ENCODE data around the gene NECTIN3.

NECTIN3 gene

DNA sequence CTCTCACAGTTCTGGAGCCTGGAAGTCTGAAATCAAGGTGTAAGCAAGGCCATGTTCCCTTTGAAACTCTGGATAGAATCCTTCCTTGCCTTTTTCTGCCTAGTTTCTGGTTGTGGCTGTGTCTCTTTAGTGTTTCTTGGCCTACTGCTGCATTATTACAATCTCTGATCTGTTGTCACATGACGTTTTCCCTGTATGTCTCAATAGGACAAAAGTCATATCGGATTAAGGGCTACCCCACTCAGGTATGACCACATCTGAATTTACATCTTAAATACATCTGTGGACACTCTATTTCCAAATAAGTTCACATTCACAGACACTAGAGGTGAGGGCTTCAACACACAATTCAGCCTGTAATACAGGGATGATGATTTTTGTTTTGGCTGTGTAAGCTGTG, 13.3 kb downstream of the NECTIN3 start:
- DNase-seq (ENCODE audit: low spot score), result no peak

DNA sequence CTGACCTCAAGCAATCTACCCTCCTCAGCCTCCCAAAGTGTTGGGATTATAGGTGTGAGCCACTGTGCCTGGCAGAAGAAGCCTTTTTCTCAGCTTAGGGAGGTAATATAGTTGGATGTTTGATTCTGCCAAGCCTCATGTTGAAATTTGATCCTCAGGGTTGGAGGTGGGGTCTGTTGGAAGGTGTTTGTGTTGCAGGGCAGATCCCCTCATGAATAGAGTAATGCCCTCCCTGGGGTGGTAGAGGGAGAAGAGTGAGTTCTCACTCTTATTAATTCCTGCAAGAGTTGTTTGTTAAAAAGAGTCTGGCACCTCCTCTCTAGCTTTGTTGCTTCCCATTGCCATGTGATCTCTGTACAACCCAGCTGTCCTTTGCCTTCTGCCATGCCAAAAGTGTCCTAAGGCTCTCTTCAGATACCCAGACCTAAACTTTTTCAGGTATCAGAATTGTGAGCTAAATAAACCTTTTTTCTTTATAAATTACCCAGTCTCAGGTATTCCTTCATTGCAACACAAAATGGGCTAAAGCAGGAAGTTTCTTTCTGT, 16.4 kb downstream of the NECTIN3 start:
- no peak for DNase-seq (ENCODE audit: low spot score)

DNA sequence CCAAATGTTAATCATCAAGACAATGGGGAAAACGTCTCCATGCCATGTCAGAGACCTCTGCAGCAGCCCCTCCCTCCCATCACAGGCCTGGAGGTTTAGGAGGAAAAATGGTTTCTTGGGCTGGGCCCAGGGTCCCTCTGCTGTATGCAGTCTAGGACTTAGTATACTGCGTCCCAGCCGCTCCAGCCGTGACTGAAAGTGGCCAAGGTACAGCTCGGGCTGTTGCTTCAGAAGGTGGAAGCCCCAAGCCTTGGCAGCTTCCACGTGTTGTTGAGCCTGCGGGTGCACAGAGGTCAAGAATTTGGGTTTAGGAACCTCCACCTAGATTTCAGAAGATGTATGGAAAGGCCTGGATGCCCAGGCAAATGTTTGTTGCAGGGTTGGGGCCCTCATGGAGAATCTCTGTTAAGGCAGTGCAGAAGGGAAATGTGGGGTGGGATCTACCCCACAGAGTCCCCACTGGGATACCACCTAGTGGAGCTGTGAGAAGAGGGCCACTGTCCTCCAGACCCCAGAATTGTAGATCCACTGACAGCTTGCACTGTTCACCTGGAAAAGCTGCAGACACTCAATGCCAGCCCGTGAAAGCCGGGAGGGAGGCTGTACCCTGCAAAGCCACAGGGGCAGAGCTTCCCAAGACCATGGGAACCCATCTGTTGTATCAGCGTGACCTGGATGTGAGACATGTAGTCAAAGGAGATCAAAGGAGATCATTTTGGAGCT, 25.0 kb downstream of the NECTIN3 start:
- no peak for DNase-seq (ENCODE audit: low spot score)

DNA sequence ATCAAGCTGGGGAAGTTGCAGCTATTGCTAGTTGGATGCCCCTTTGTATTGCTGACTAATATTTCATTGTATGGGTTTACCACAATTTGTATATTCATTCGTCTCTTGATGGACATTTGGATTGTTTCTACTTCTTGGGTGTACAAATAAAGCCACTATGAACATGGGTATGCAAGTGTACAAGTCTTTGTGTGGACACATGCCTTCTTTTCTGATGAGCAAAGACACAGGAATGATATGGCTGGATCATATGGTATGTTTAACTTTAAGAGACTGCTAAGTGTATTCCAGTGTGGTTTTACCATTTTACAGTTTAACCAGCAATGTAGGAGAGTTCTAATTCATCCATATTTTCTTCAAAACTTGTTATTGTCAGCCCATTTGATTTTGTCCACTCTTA, 32.2 kb downstream of the NECTIN3 start:
- DNase-seq (ENCODE audit: low spot score), result no peak

- DNase-seq (ENCODE audit: low spot score), result no peak
These were observed 35.5 kb downstream of the NECTIN3 start for GRCh38 chr3:111106993-111107661.

DNA sequence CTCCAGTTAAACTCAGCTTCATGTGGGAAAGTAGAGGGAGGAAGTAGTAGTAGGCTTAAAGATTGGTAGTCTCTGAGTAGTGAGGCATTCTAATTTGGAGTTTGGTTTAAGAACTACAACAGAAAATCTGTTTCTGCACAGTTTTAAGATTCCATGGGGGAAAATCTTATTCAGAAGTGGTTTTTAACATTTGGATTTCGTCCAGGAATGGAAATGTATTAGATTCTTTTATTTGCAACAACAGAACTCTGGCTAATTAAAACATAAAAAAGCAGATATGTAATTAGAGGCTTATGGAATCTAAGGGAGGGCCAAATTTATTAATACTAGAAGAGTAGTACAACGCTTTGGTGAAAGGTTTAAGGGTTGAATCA, 36.0 kb downstream of the NECTIN3 start:
- no peak for DNase-seq (ENCODE audit: low spot score)

- no peak for DNase-seq (ENCODE audit: low spot score)
These were observed 41.3 kb downstream of the NECTIN3 start for GRCh38 chr3:111112913-111113312.

DNA sequence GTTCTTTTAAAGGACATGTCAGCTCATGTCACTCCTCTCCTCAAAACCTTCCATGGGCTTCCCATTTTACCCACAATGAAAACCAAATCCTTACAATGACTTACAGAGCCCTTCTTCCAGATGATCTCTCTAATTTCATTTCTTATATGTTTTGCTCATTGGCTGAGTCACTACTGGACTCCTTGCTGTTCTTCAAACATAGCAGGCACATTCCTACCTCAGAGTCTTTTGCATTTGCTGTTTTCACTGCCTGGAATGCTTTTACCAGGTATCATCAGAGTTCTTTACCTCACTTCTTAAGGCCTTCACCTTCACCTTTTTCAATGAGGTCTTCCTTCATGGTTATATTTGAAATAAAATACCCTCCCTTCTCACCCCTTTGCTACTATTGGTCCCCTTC, 57.3 kb downstream of the NECTIN3 start:
- DNase-seq (ENCODE audit: low spot score), result no peak

DNA sequence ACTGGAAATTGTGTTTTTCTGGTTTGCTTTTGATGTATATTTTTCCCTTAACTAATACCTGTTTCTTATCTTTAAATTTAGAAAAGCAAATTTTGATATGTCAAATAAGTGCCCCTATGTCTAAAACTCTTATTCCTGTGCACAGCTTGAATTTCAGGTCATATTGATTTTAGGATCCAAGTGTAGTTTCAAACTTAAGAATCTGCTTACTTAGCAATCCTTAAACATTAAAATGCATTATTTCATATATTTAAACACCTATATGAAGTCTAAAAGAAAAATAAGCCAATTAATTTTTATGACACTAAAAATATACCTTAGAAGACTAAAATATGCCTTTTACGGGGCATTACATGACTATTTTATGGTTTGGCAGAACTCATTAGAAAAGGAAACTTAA, 59.2 kb downstream of the NECTIN3 start:
- no peak for DNase-seq (ENCODE audit: low spot score)

GRCh38 chr3:111134302-111134701, 62.7 kb downstream of the NECTIN3 start:
- no peak for DNase-seq (ENCODE audit: low spot score)

DNA sequence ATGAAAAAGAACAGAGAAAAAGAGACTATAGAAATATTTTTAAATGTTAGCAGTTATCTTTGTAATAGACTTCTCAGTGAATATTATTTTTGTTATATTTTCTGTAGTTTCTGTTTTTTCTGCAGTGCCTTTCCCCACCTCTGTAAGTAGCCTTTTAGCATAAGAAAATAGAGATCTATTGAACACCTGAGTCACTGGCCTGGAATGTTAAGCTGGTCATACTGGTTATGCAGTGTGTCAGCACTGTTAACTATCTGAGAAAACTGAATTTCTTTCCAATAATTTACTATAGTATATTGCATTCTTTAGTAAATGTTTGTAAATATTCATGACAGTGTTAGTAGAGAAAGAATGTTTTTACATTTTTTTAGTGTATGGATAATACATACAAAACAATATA, 79.8 kb downstream of the NECTIN3 start:
- peak; percentile 46 for DNase-seq (ENCODE audit: low spot score)

DNA sequence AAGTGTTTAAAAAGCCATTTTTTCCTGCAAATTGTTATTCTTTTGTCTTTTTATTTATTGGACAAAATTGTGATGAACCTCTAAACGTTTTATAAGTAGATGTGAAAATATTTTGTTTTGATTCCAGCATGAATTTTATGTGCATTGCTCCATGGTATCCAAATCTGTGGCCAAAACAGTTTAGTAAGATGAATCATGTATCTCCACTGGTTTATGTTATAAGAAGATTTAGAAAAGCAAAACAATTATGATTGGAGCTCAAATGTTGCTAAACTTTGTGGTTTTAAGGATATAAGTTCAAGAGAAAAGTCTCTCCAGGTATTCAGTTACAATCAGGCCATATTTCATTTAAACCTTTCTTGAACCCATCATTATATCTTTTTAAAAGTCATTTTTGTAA, 80.9 kb downstream of the NECTIN3 start:
- peak; percentile 10 for DNase-seq (ENCODE audit: low spot score)

DNA sequence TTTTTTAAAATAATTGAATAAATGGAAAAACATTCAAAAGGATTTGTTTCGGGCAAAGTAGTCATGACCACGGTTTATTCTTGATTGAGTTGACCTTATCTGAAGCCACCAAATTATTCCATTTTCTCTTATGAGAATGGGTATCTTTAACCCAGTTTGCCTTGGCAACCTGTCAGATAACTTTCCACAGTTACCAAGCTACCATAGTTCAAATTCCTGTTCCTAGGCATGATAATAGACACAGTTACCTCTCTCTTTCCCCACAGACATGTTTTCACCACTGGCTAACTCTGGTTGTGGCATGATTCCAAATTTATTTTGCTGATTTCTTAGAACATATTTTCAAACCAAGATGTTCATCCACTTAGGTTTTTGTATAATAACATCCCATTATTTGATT, 84.9 kb downstream of the NECTIN3 start:
- no peak for DNase-seq (ENCODE audit: low spot score)

DNA sequence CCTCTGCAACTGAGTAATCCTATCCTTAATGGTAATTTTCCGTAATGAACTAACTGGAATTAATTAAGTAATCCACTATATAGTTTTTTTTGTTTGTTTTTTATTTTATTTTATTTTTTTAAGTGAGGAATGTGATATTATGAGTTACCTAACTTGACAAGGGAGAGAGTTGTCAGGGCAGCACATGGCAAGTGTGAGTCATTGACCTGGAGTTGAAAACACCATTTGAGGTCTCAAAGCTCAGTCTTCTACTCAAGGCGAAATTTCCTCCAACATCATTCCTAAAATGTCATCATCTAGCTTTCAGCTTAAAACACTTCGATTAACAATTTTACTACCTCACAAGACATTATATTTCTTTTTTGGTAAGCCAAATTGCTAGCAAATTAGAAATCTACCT, 87.8 kb downstream of the NECTIN3 start:
- no peak for DNase-seq (ENCODE audit: low spot score)

GRCh38 chr3:111164621-111165020, 93.0 kb downstream of the NECTIN3 start:
- no peak for DNase-seq (ENCODE audit: low spot score)

DNA sequence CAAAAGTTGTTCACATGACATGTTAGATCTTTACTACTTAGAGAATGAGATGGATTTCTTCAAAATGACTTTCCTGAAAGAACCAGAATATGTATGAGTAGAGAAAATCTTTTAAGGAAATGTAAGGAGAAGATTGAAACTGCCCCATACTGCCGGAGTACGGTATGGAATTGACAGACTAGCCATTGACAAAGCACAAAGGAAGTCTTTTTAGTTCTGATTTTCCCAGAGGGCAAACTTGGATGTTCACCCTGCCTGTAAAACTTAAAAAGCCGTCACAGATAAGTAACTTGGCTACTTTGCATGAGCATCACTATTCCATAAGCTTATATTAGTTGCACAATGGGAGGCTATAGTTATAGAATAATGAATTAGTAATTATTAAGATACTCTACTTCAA, 93.8 kb downstream of the NECTIN3 start:
- DNase-seq (ENCODE audit: low spot score), result no peak

DNA sequence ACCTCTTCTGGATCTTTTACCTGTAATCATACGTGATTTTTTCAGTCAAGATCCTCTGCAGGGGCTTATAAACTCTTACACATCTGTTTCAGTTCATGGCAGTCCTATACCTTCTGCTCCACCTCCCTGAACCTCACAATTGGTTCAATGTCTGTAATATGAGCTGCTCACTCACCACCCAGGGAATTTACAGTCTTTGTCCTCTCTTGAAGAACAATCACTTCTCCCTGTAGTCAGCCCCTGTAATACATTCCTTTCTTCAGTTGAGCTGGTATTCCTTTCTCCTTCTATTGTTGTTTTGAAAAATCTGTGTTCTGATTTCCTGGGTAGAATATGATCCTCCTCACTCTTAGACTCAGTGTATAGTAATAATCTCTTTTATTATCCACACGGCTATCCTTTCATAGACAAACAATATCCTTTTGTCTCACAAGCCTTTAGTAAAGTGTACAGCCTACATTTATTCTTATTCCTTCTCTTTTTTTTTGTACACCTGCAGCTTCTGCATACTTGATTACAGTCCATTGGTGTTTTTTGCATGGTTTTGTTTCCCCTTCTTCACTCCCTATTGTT, 101.8 kb downstream of the NECTIN3 start:
- no peak for DNase-seq (ENCODE audit: low spot score)

GRCh38 chr3:111173906-111174305, 102.3 kb downstream of the NECTIN3 start:
- no peak for DNase-seq (ENCODE audit: low spot score)

DNA sequence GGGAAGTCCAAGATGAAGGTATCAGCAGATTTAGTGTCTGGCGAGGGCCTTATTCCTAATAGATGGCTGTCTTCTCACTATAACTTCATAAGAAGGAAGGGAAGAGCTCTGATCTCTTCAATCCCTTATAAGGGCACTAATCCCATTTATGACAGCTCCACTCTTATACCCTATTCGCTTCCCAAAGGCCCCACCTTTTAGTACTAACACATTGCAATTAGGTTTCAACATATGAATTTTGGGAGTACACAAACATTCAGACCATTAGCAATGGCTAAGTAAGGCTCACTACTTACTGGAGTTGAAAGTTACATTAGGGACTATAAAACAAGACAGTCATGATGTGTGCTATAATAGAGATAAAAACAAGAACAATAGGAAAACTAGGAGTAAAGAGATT, 118.9 kb downstream of the NECTIN3 start:
- no peak for DNase-seq (ENCODE audit: low spot score)

DNA sequence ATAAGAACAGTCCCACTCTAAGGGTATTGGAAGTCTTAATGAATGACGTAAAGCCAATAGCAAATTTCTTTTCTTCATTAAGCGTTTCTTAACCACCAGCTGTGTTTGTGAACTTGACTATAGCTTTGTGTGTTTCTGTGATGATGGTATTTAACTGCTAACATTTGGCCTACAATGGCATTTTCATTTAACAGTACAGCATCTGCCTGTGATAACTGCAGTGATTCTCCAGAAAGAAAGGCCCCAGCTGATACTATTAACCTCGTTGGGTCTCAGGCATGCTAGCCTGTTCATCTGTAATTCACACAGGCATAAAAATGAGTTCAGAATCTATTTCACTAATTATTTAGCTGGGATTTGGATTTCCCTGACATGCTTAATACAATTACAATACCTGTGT, 121.9 kb downstream of the NECTIN3 start:
- DNase-seq (ENCODE audit: low spot score), result no peak

DNA sequence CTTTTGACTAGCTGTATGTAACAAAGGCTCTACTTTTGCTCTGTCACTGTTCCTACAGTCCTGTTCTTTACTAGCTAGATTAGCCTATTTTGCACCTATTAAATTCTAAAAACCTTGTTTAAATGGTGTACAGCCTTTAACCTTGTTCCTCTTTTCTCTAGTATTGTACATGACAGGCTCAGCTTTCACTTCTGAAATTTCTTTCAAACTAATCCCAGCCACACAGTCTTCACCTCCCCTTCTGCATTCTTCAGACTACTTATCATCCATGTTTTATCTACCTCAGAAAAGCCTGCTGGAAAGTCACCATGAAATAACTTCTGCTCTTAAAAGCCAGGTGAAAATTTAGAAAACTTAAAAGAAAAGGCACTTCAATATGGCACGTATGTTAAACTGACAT, 122.4 kb downstream of the NECTIN3 start:
- DNase-seq (ENCODE audit: low spot score), result no peak

DNA sequence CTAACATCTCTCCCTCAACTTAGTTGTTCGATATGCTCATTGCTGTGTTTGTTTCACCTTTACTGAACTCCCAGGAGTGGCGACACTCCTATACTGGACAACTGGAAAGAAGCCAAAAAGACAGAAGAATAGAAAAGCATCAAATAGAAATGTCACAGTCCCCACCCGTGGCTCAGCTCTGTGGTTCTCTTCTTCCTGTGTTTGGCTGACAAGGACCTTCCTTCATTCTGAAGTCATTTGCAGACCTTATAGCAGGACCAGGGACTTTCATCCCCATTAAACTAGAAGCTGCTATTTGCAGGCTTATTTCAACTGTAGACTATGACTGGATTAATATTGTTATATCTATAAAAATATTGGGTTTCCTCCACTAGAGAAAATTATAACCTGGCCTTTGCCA, 125.9 kb downstream of the NECTIN3 start:
- DNase-seq (ENCODE audit: low spot score), result no peak

DNA sequence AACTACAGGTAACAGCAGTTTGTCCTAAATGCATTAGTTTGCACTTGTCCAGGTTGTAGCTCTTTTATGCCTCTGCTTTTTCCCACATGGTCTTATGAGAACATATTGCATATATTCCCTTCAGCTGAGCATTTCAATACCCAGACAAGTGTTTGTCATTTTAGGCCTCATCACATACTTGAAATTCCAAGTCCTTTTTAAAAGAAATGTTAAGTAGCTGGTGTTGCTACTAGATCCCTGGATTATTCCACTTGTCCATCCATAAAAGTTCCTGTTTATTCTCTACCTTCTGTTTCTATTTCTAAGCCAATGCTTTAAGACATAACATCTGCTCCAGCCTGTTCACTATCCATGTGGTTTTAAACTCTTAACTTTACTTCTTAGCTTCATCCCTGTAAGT, 128.4 kb downstream of the NECTIN3 start:
- DNase-seq (ENCODE audit: low spot score), result peak; percentile 4
